ENCODE data around the gene FOXQ1. TPM values are rescaled to one million over a fixed set of nuclear protein-coding genes. Genes with fewer than 3 reads are reported as not detected.

The FOXQ1 gene
- total RNA-seq, 1 experiment from 2014 or later, result 11.7 TPM

DNA sequence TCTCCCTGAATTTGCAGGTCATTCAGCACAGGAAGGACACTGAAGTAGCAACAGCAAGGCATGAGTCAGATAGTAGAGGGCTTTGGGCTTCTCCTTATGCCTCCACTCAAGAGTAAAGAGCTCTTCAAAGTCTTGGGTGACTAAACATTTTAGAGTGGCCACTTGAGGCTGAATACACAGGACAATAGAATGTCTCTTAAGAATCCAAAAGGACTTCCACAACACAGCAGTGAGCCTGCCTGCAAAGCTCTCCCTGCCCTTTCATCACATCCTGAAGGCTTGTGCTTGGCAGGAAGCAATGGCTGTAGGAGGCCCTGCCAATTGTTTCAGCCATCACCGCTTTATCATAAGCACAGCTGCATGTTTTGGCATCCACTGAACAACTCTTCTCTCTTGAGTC lies 36.8 kb downstream of the FOXQ1 start:
- intact Hi-C loops (cut with micrococcal nuclease; ENCODE audit: unreplicated experiment), result no loop called here
- H3K4me1 ChIP-seq (ENCODE audit: control insufficient read depth, insufficient read depth, low read length), result no peaks in the 10 kb centered on the region
- CTCF ChIA-PET, result no interaction called here
- in situ Hi-C loops (cut with HindIII; ENCODE audit: low pct_unique_long_range_greater_than_20kb, low sequenced_read_pairs), result no loop called here
- no peak for TF ChIP-seq SIN3A (IDR thresholded peaks at IDR 0.05; ENCODE audit: borderline replicate concordance, insufficient read depth, low read depth, low read length)
- TF ChIP-seq REST (IDR thresholded peaks at IDR 0.05; ENCODE audit: insufficient read depth in 1 of 2, low read depth in 2 of 2, low read length in 1 of 2), result no peak
- peaks cover 28% of the 10 kb centered on the region for H3K9me3 ChIP-seq (ENCODE audit: control insufficient read depth, insufficient read depth, low read depth, low read length)
- ATAC-seq, result no peak
- no peak for DNase-seq (ENCODE audit: low read depth, low spot score)
- POLR2A ChIA-PET, result no interaction called here
- BruUV-seq (replicated peaks), result no TSS peak
- no peaks in the 10 kb centered on the region for H3K27me3 ChIP-seq (ENCODE audit: control insufficient read depth, insufficient read depth, low read length)
- H3K4me3 ChIP-seq (ENCODE audit: low read depth in 2 of 2, low read length in 2 of 2), result no peak overlapping the region
- H3K27ac ChIP-seq (ENCODE audit: low read length), result no peak overlapping the region
- no peaks in the 10 kb centered on the region for H3K36me3 ChIP-seq (ENCODE audit: control insufficient read depth, insufficient read depth, low read length)

DNA sequence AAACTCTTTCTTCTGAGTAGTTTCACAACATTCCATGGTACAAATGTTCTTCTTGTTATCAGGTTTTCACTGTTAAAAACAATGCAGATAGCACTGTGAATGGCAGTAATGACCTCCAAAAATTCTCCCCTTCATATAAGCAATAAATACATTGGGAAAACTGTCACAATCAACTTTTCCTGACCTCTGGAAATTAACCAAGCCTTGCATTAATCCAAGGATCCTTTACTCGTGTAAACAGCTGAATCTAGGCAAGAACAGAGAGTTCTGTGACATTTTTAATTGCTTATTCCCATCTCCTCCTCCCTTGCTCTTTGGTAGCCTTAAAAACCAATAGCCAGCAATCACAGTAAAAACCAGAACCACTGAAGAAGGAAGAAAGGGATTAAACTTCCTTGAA lies 37.8 kb downstream of the FOXQ1 start:
- no peak overlapping the region for H3K4me3 ChIP-seq (ENCODE audit: low read depth in 2 of 2, low read length in 2 of 2)
- in situ Hi-C loops (cut with HindIII; ENCODE audit: low pct_unique_long_range_greater_than_20kb, low sequenced_read_pairs), result no loop called here
- no peaks in the 10 kb centered on the region for H3K36me3 ChIP-seq (ENCODE audit: control insufficient read depth, insufficient read depth, low read length)
- ATAC-seq (no peak), DNase-seq (ENCODE audit: low read depth, low spot score) (no peak)
- H3K9me3 ChIP-seq (ENCODE audit: control insufficient read depth, insufficient read depth, low read depth, low read length), result peaks cover 24% of the 10 kb centered on the region
- BruUV-seq (replicated peaks), result no TSS peak
- no peak overlapping the region for H3K27ac ChIP-seq (ENCODE audit: low read length)
- POLR2A ChIA-PET, result no interaction called here
- CTCF ChIA-PET, result no interaction called here
- H3K27me3 ChIP-seq (ENCODE audit: control insufficient read depth, insufficient read depth, low read length), result no peaks in the 10 kb centered on the region
- TF ChIP-seq SIN3A (IDR thresholded peaks at IDR 0.05; ENCODE audit: borderline replicate concordance, insufficient read depth, low read depth, low read length) (no peak), POLR2AphosphoS5 (IDR thresholded peaks at IDR 0.05; ENCODE audit: low read depth, low read length) (no peak), REST (IDR thresholded peaks at IDR 0.05; ENCODE audit: insufficient read depth in 1 of 2, low read depth in 2 of 2, low read length in 1 of 2) (no peak), TCF7L2 (IDR thresholded peaks at IDR 0.05; ENCODE audit: low read depth, low read length) (no peak)
- TF ChIP-seq, protein P1, sequence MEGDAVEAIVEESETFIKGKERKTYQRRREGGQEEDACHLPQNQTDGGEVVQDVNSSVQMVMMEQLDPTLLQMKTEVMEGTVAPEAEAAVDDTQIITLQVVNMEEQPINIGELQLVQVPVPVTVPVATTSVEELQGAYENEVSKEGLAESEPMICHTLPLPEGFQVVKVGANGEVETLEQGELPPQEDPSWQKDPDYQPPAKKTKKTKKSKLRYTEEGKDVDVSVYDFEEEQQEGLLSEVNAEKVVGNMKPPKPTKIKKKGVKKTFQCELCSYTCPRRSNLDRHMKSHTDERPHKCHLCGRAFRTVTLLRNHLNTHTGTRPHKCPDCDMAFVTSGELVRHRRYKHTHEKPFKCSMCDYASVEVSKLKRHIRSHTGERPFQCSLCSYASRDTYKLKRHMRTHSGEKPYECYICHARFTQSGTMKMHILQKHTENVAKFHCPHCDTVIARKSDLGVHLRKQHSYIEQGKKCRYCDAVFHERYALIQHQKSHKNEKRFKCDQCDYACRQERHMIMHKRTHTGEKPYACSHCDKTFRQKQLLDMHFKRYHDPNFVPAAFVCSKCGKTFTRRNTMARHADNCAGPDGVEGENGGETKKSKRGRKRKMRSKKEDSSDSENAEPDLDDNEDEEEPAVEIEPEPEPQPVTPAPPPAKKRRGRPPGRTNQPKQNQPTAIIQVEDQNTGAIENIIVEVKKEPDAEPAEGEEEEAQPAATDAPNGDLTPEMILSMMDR (IDR thresholded peaks at IDR 0.05), result no peak
- intact Hi-C loops (cut with micrococcal nuclease; ENCODE audit: unreplicated experiment), result no loop called here
- no peaks in the 10 kb centered on the region for H3K4me1 ChIP-seq (ENCODE audit: control insufficient read depth, insufficient read depth, low read length)

Measured in Panc1 (cell line).